NCI-H226 (cell line): ENCODE data around the gene EVA1A.
A peak's percentile ranks its signal among the peaks of the same experiment; 100 is the strongest.
"Not testable (repeated sequence)": the region's sequence is repeated elsewhere in the genome, so short reads cannot be mapped to it uniquely, and the experiment has no call there.

ENCODE experiments used
- DNase-seq: peaks from one replicate; pipeline ENCODE4 v3.0.0-alpha.2; 2015

Gene EVA1A

DNA sequence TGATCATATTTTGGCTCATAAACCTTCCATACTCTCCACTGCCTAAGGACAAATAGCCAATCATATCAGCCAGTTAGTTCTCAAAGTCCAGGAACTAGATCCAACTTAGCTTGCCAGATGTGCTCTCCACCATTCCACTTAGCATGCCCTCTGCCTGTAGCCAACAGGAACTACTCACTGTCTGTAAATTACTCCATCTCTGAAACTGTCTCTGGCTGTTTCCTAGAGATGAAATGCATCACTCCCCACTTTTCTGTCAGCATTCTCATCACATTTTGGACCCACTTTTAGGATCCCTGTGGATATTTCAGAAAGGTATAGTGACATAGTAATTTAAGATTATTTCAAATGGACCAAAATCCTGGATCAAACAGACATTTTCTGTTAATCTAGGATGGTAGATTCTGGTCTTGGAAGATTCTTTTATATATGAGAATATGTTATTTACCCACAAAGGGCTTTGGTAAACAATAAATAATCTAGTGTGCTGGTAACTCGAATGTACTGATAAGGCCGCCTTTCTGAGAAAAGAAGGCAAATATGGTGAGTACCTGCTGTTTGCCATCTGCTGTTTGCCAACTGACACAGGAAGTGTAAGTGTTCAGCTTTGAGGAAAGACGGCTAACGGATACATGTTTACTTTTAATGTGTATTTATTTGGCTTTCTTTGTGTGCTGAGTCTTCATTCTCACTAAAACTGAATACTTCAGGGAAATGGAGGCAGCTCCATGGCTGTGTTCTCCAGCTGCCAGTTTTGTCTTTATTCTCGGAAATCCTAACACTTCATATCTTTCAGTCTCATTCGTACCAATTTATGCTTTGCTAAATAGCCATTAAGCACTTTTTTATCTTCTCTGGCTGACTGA lies 79.5 kb downstream of the EVA1A start:
- no peak for DNase-seq

DNA sequence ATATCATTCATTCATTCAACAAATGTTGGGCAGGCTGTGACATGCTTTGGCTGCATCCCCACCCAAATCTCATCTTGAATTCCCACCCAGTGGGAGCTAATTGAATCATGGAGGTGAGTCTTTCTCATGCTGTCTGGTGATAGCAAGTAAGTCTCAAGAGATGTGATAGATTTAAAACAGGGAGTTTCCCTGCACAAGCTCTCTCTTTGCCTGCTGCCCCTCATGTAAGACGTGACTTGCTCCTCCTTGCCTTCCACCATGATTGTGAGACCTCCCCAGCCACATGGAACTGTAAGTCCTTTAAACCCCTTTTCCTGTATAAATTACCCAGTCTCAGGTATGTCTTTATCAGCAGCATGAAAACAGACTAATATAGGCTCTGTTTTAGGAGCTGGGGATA lies 83.0 kb downstream of the EVA1A start:
- not testable (repeated sequence) for DNase-seq

GRCh38 chr2:75476761-75477160 lies 84.0 kb downstream of the EVA1A start:
- DNase-seq, result peak; percentile 70

DNA sequence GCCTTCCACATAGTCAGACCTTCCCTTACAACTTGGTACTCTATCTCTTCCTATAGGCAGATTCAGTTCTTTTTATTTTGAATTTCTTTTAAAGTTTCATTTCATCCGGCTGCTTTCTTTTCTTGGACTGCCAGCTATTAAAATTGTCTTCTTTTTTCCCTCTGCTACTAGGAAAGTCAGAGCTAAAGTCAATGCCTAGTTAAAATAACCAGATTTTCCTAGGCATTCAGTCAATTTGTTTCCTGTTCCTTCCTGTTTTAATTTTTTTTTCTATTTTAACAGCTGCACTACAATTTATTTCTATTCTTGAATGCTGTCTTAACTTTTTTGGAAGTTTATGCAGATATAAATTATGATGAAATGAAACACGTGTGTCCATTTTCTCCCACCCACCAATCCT lies 84.8 kb downstream of the EVA1A start:
- no peak for DNase-seq

GRCh38 chr2:75475049-75475448 lies 85.7 kb downstream of the EVA1A start:
- DNase-seq, result no peak

DNA sequence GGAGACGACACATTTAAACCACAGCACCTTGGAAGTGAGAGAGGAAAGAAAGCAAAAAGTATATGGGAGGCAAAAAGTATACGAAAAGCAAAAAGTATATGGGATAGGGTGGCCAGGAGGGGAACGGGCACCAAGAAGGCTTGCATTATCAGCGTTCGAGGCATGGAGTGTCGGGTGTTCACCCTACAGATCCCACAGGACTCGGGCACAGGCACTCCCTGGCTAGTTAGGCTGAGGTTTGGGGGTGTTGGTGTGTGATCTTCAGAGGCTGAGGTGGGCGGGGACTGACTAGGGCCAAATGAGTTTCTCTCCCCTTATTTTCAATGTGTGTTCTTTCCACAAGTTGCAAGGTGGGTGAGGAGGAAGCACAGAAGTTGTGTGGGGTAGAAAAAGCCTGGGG lies 86.6 kb downstream of the EVA1A start:
- no peak for DNase-seq

DNA sequence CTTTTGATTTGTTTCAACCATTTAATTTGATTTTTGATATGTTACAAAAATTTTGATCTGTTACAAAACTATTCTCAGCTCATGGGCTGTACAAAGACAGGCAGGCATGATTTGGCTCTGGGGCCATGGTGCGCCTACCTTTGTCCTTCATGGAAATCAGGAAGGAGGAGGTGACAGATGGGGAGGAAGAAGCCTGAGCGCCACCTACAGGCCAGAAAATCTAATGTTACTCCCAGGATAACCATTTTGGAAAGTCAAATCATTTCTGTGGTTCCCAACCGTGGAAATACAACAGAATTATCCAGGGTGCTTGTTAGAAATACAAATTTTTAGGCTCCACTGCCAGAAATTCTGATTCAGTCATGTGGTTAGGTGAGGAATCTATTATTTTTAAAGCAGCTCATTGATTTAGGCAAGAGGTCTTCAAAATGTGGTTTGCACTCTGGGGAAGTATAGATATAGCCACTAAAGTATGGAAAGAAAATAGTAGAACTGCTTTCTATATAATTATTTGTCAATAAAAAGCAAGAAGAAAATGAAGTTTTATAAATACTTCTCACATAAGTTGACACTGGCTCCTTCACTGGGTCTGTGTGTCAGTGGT lies 93.9 kb downstream of the EVA1A start:
- DNase-seq, result peak; percentile 24

DNA sequence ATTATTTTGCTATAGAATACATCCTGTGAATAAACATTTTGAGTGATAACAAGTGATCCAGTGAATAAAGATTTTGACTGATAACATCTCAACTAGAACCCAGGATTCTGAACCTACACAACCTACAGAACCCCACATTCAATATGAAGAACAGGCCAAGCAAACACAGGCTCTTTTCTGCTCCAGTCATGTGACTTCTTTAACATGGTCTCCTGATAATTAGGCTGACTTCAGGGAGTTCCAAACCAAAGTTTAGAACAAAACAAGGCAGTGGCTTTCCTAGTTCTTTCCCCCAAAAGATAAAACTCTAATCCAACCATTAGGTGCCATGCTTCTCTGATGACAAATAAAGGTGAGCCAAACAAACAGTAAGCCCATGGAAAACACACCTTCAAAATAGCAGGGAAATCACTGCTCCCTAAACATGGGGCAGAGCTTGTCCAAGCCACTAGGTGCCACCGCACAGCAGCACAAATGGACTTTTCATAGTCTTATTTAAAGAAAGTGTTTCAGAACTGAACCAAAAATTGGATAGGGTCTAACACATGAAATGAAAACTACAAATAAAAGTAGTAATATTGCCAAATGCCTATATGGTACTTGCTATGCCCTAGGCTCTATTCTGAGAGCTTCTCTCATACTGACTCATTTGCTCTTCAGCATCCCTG lies 95.3 kb downstream of the EVA1A start:
- DNase-seq, result peak; percentile 14

GRCh38 chr2:75464348-75464946 lies 96.3 kb downstream of the EVA1A start:
- DNase-seq, result no peak

GRCh38 chr2:75462721-75463120 lies 98.0 kb downstream of the EVA1A start:
- no peak for DNase-seq

- DNase-seq, result no peak
Measured at GRCh38 chr2:75462206-75462605, 98.5 kb downstream of the EVA1A start.

GRCh38 chr2:75460630-75461029 lies 100.1 kb downstream of the EVA1A start:
- no peak for DNase-seq

GRCh38 chr2:75459565-75460310 lies 101.0 kb downstream of the EVA1A start:
- peak; percentile 34 for DNase-seq

GRCh38 chr2:75458201-75458600 lies 102.5 kb downstream of the EVA1A start:
- DNase-seq, result no peak

GRCh38 chr2:75456825-75457224 lies 103.9 kb downstream of the EVA1A start:
- DNase-seq, result no peak

GRCh38 chr2:75456111-75456510 lies 104.6 kb downstream of the EVA1A start:
- DNase-seq, result no peak

DNA sequence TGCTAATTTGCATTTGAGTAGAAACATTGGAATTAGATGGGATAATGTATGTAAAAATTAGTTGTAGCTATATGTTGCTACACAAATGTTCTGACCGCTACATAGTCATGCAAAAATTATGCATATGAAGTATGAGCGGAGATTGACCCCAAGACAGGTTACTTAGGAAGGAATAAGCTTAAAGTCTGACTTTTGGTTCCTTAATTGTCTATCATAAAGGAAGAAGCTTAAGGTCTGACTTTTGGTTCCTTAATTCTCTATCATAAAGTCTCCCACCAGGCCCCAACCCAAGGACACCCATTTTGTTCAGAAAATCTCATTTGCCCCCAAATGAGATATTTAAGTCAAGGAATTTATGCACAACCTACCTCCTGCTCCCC lies 106.5 kb downstream of the EVA1A start:
- DNase-seq, result no peak

DNA sequence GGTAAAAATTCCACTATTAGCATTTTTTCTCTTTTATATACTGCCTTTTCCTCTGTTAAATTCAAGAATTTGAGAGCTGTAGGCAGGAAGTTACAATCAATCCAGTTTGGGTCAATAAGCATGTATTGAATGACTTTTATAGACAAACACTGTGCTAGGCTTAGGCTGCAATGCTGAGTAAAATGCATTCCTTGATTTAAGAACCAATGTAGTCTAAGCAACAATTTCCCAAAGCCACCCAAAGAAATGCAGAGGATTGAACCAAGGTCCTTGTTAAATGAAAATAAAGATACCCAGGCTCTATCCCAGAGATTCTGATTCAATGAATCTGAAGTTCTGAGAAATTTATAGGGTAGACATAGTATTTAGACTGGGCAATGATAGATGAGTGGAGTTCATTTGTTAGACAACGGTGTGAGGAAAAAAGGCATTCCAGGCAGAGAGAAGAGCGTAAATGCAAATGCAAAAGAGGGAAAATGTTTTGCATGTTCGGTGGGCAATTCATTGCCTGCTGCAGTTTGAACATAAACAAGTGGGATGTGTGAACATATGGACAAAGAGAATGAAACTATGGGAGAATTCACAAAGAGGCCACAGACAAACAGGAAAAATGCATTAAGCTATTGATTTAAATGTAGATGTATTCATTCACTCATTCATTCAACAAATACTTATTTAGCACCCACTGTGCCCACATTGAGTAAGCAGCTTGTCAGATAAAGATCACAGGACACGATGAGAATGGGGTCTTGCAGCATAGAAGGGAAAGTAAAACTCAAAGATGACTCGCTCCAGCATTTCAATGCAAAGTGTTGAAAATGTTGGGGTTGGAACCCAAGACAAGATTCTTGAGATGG lies 107.1 kb downstream of the EVA1A start:
- DNase-seq, result no peak

- no peak for DNase-seq
Measured at GRCh38 chr2:75450068-75450467, 110.7 kb downstream of the EVA1A start.

DNA sequence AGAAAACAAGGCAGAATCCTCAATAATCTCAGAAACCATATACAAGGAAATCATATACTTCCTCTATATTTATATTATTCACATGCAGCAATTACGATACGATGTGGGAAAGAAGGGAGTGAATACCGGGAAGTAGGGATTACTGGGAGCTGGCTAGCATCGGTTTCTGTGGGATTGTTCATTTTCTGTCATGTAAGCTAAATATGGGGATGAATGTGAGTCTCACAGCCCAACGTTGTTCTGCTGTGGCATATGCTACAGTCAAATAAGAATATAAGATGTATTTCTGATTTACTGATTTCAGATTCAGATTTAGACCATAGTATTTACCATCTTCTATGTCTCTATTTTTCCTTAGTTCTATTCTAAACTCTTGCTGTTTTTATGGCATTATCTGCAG lies 113.6 kb downstream of the EVA1A start:
- no peak for DNase-seq
